HL-60/S4 treated with retinoic acid at 250 ng/mL for 4 days and 3 days (cell line): Measurements from ENCODE around the gene TYRP1.
"Not testable (repeated sequence)": the region's sequence is repeated elsewhere in the genome, so short reads cannot be mapped to it uniquely, and the experiment has no call there.

Experiments
- in situ Hi-C: fragments of 300-500 bp; cut with MboI; formaldehyde crosslinking; loops from 2 replicates; pipeline ENCODE4 v1.7.0; 2022; ENCODE audit warnings: low sequenced_read_pairs

TYRP1 gene, protein sequence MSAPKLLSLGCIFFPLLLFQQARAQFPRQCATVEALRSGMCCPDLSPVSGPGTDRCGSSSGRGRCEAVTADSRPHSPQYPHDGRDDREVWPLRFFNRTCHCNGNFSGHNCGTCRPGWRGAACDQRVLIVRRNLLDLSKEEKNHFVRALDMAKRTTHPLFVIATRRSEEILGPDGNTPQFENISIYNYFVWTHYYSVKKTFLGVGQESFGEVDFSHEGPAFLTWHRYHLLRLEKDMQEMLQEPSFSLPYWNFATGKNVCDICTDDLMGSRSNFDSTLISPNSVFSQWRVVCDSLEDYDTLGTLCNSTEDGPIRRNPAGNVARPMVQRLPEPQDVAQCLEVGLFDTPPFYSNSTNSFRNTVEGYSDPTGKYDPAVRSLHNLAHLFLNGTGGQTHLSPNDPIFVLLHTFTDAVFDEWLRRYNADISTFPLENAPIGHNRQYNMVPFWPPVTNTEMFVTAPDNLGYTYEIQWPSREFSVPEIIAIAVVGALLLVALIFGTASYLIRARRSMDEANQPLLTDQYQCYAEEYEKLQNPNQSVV

DNA sequence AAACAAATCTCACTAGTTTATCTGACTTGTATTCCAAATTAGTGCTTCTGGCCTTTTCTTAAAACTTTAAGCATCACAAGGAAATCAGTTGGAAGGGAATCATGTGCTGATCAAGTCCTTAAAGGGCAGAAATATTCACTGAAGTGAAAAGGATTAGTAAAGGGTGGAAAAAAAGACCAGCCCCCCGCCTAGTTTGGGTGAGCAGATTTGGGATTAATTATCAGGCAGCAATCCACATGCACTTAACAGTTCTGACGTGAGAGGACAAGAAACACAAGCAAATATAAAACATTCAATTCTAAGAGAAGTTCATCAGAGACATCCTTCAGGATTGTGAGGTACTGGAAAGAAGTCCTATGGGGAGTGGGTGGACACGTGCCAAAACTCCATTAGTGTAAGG lies at the start of gene TYRP1:
TYRP1 (plus strand) TSS at position 245 of the 400 bp plus-strand sequence. CDS start 612 bp downstream, outside the sequence.
- in situ Hi-C loops: no loop called here

DNA sequence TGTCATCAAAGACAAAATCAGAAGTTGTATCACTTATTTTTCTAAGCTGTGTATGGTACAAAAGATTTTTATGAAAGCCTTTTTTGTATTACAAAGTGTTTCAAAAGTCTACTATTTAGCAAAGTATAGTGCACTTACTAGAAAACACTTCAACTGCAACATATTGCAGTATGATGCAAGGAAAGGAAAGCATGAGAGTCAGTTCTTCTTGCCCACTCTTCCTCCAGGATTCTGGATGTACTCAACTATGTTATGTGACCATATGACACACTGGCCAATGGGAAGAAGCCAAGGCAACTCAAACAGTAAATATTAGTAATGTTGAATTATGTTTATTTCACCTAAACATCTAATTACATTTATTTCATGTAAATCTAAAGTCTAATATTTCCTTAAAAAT lies 49.5 kb upstream of the TYRP1 start:
- in situ Hi-C loops: no loop called here

DNA sequence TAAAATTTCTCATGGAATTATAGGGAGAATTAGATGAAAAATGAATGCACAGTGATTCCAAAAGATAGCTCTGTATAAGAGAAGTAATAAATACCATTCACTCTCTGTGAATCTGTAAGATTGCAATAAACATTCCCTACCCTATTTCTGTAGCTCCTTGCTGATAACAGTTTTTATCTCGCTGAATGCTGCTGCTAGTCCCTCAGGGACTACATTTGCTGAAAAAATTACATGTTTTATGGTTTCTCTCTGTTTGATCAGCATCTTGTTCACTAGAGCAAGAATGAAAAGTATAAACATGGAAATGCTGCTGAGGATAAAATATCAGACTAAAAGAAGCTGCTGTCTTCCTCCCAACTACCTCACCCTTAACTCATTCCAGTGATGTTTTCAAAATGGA lies 44.3 kb upstream of the TYRP1 start:
- in situ Hi-C loops: no loop called here

GRCh38 chr9:12651125-12651524 lies 42.1 kb upstream of the TYRP1 start:
- in situ Hi-C loops: no loop called here

DNA sequence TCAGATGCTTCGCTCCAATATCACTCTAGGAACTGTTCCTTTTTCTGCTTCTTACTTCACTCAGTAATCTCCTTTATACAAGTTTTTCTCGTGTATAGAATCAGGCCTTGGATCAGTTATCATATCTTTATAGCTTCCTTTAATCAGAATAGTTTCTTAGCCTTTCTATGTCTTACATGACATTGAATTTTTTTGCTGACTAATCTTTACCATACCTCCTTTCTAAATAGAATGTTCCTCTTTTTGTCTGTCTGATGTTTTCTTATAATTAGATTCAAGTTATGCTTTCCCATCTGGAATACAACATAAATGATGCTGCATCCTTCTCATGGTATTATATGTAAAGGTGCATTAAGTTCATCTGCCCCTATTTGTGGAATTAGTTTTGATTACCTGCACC lies 40.2 kb upstream of the TYRP1 start:
- in situ Hi-C loops: no loop called here

- in situ Hi-C loops: no loop called here
Measured at GRCh38 chr9:12656803-12657202, 36.4 kb upstream of the TYRP1 start.

GRCh38 chr9:12657233-12657632 lies 36.0 kb upstream of the TYRP1 start:
- in situ Hi-C loops: no loop called here

- in situ Hi-C loops: no loop called here
Measured at GRCh38 chr9:12657998-12658397, 35.2 kb upstream of the TYRP1 start.

DNA sequence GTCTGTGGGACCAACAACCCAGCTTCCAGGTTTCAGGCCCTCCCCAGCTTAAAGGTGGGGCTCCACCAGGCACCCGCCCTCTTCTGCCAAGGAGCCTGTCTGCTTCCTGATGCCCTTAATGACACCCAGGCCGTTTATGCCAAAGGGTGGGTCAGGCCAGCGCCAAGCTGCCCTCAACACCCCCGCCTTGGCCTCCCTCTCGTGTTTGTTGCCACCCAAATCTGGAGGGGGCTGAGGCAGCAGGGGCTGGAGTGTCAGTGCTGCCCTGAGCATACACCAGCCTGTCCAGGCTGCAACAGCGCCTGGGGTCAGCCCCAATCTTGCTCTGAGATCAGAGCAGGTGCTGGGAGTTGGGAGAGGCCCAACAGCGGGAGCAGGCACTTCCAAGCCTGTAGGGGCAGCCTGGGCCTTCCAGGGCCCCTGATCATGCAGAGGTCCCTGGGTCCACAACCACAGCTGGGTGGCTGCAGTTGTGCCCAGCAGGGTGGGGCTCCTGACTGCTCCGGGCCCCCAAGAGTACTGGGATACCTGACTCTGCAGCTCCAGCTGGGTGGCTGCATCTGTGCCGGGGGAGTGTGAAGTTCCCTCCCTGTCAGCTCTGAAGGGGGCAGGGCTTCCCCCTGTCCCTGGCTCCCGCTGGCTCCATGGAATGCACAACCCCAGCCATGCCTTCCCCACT lies 34.5 kb upstream of the TYRP1 start:
- in situ Hi-C loops: no loop called here

DNA sequence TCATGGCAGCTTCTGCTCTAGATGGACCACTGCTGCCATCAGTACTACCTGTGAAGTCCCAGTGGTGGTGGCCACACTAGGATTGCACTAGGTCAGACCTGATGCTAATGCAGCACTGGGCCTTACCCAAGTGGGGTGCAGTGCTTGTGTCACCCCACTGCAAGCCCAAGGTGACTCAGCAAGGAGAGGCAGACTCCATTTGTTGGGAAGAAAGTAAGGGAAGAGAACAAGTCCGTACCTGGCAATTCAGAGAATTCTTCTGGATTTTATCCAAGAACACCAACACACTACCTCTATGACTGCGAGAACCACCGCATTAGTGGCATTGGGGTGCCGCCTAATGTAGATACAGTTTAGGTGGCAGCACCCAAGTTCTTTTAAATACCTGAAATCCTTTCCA lies 34.0 kb upstream of the TYRP1 start:
- in situ Hi-C loops: no loop called here

GRCh38 chr9:12666813-12667212 lies 26.4 kb upstream of the TYRP1 start:
- in situ Hi-C loops: no loop called here

GRCh38 chr9:12667892-12668291 lies 25.3 kb upstream of the TYRP1 start:
- in situ Hi-C loops: no loop called here

GRCh38 chr9:12670006-12670405 lies 23.2 kb upstream of the TYRP1 start:
- in situ Hi-C loops: no loop called here

DNA sequence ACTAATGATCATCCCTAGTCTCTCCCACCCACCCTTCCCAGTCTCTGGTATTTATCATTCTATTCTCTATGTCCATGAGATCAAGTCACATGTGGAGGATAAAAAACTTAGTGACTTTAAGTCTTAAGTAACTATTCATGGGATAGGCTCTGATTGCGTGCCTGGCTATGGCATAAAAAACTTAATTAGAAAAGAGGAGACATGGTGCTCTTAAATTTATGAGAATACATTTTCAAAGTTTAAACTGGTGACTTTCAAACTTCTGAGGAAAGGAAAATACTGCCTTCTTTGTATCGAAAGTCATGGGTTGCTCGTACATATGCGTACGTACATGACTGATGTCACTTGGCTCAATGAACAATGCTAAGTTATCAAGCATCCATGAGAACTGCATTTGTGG lies 18.2 kb upstream of the TYRP1 start:
- in situ Hi-C loops: no loop called here

DNA sequence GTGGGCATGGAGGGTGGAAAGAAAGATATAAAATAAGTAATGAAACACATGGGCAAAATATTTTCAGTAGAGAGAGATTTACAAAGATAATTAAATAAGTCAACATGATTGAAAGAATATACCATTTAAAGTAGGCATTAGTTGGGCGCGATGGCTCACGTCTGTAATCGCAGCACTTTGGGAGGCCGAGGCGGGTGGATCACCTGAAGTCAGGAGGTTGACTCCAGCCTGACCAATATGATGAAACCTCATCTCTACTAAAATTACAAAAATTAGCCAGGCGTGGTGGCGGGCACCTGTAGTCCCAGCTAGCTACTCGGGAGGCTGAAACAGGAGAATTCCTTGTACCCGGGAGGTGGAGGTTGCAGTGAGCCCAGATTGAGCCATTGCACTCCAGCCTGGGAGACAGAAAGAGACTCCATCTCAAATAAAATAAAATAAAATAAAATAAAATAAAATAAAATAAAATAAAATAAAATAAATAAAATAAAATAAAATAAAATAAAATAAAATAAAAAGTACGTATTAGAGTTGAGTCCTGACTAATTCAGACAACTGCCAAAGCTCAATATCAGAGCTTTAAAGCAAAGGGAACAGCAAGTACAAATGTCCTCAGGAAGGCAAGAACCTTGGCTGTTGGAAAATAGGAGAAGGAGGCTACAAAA lies 15.6 kb upstream of the TYRP1 start:
- in situ Hi-C loops: not testable (repeated sequence)

GRCh38 chr9:12680341-12680740 lies 12.8 kb upstream of the TYRP1 start:
- in situ Hi-C loops: no loop called here

DNA sequence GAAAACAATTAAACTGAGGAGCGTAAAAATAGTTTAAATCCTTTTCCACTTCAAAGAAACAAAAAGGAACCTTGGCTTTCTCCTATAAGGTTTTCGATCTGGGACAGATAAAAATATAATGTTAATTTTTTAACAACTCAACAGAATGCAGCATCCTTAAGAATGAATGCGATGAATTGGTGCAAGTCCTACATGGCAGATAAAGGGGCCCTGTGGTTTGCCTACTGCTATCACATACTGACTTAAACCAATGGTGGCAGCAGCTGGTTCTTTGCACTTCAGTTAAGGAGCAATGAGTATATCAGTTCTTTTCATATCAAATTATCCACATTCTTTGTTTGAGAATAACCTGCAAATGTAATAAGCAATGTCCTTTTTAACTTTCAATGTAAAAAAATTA lies 12.4 kb upstream of the TYRP1 start:
- in situ Hi-C loops: no loop called here

DNA sequence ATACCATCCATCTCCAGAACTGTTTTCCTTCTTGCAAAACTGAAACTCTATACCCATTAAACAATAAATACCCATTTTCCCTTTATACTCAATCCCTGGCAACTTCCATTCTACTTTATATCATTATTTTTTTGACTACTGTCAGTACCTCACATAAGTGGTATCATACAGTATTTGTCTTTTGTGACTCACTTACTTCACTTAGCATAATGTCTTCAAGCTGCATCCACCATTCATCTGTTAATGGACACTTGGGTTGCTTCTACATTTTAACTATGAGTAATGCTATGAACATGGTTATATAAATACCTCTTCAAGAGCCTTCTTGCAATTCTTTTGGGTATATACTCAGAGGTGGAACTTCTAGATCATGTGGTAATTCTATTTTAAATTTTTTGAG lies 11.6 kb upstream of the TYRP1 start:
- in situ Hi-C loops: no loop called here

DNA sequence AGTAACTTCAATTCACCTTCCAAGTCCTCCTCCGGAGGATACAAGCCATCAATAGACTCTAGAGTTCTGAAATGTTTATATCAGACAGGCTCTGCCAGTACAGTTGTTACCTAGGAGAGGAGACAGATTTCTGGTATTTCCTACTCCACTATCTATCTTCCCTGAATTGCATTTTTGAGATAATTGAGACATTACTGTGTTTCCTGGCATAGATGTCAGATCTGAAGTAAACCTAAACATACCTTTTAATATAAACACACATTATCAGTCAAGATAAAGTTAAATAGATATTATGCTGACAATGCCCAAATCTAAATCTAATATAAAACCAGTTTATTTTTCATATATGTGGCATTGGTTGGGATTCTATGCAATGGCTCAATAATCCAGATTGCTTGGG lies 8.2 kb upstream of the TYRP1 start:
- in situ Hi-C loops: no loop called here

GRCh38 chr9:12689233-12689632 lies 4.0 kb upstream of the TYRP1 start:
- in situ Hi-C loops: no loop called here

- in situ Hi-C loops: no loop called here
Measured at GRCh38 chr9:12694013-12694412, 828 bp downstream of the TYRP1 start.

DNA sequence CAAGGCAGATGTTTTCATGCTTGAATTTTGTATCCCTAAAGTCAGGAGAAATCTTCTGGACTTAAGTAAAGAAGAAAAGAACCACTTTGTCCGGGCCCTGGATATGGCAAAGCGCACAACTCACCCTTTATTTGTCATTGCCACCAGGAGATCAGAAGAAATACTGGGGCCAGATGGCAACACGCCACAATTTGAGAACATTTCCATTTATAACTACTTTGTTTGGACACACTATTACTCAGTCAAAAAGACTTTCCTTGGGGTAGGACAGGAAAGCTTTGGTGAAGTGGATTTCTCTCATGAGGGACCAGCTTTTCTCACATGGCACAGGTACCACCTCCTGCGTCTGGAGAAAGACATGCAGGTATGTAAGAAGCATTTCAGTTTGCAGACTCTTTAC lies 2.3 kb downstream of the TYRP1 start:
- in situ Hi-C loops: no loop called here
